ENCODE measurements around the gene GEMIN8.

GEMIN8 gene

GRCh38 chrX:14029425-14030173, at the start of gene GEMIN8:
TSS of gene GEMIN8 (minus strand) at chrX:14029892. CDS start at chrX:14021478, 8,414 bp downstream.
- DNase-seq: peak; percentile 91

- no peak for DNase-seq
These were observed 46.9 kb upstream of the GEMIN8 start for GRCh38 chrX:14076639-14077038.

- no peak for DNase-seq
These were observed 43.9 kb upstream of the GEMIN8 start for GRCh38 chrX:14073556-14073955.

GRCh38 chrX:14073071-14073470, 43.4 kb upstream of the GEMIN8 start:
- no peak for DNase-seq

- no peak for DNase-seq
These were observed 36.1 kb upstream of the GEMIN8 start for GRCh38 chrX:14065800-14066199.

GRCh38 chrX:14064626-14065432, 35.1 kb upstream of the GEMIN8 start:
- no peak for DNase-seq

- no peak for DNase-seq
These were observed 32.8 kb upstream of the GEMIN8 start for GRCh38 chrX:14062524-14062923.

- no peak for DNase-seq
These were observed 26.5 kb upstream of the GEMIN8 start for GRCh38 chrX:14056206-14056605.

GRCh38 chrX:14051416-14051815, 21.7 kb upstream of the GEMIN8 start:
- no peak for DNase-seq

GRCh38 chrX:14050709-14051108, 21.0 kb upstream of the GEMIN8 start:
- no peak for DNase-seq

- DNase-seq: no peak
These were observed 13.5 kb upstream of the GEMIN8 start for GRCh38 chrX:14043209-14043608.

GRCh38 chrX:14039344-14039743, 9.7 kb upstream of the GEMIN8 start:
- no peak for DNase-seq

- DNase-seq: no peak
These were observed 8.8 kb upstream of the GEMIN8 start for GRCh38 chrX:14038375-14039085.

GRCh38 chrX:14032406-14032805, 2.7 kb upstream of the GEMIN8 start:
- peak; percentile 70 for DNase-seq

- DNase-seq: no peak
These were observed 460 bp upstream of the GEMIN8 start for GRCh38 chrX:14030174-14030530.

GRCh38 chrX:14029039-14029424, 660 bp downstream of the GEMIN8 start:
- no peak for DNase-seq

- no peak for DNase-seq
These were observed 1.2 kb downstream of the GEMIN8 start for GRCh38 chrX:14028473-14028872.

- DNase-seq: no peak
These were observed 2.1 kb downstream of the GEMIN8 start for GRCh38 chrX:14027511-14028019.

GRCh38 chrX:14027036-14027435, 2.7 kb downstream of the GEMIN8 start:
- no peak for DNase-seq

GRCh38 chrX:14026121-14026520, 3.6 kb downstream of the GEMIN8 start:
- DNase-seq: no peak

GRCh38 chrX:14022019-14022418, 7.7 kb downstream of the GEMIN8 start:
- no peak for DNase-seq

GRCh38 chrX:14017399-14017798, 12.3 kb downstream of the GEMIN8 start:
- no peak for DNase-seq

GRCh38 chrX:14015941-14016340, 13.8 kb downstream of the GEMIN8 start:
- DNase-seq: no peak

GRCh38 chrX:14015294-14015693, 14.4 kb downstream of the GEMIN8 start:
- no peak for DNase-seq

Data from retina (tissue), 1 donor.